HS-5 (cell line): ENCODE measurements around the gene MAPKBP1.
"Not testable (repeated sequence)": the region's sequence is repeated elsewhere in the genome, so short reads cannot be mapped to it uniquely, and the experiment has no call there.

Experiments
- DNase-seq: peaks from one replicate; pipeline ENCODE4 v3.0.0-alpha.2; 2012; ENCODE audit warnings: low read depth

Gene MAPKBP1

DNA sequence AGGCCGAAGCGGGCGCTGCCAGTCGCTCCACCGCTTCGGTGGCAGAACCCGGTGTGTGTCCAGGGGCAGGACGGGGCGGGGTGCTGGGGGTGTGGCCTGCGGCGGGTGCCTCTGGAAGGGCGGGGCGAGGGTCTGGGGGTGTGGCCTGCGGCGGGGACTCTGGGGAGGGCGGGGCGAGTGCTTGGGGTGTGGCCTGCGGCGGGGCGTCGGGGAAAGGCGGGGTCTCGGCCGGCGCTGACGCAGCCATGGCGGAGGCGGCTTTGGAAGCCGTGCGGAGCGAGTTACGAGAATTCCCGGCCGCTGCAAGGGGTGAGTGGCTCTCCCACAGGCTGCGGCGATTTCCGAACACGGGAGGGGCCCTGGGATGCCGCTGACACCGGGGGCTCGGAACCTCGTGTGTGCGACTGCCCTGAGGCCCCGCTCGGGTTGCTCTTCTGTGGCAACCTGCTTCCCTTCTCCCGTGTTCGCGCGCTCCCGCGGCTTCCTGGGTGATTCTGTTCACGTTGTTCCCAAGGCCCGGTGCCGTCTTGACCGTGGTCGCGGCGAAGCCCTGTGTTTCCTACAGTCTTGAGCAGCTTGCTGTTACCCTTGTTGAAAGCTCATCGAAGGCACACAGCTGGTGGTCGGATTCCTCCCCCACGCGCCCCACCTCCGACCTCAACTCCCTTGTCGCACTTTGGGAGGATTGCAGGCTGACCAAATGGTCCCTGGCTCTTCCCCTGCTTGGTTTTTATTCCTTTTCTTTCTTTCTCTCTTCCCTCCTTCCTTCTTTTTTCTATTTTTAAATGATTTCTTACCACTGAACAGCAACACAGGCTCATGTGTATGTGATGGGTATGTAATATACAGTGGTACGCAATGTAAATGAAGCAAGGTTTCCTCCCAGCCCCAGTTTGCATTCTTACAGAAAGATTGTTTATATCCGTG, 53.9 kb downstream of the MAPKBP1 start, which contains the start of gene JMJD7:
Gene JMJD7 (plus strand): TSS at position 213 of the 927 bp plus-strand sequence. CDS start 33 bp downstream, at position 246.
- DNase-seq, result peak; percentile 47

DNA sequence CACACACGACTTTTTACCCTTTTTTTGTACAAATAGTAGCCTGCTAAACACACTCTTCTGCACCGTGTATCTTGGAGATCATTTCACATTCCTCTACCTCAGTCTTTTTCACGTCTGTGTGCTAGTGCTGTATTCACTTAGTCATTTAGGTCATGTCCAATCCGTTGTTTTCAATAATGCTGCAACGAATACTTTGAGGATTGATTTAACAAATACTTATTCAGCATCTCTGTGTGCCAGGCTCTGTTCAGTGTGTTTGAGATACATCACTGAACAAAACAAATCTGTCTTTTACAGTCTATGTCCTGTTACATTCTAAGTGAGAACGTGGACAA, 54.5 kb downstream of the MAPKBP1 start:
- DNase-seq, result no peak

DNA sequence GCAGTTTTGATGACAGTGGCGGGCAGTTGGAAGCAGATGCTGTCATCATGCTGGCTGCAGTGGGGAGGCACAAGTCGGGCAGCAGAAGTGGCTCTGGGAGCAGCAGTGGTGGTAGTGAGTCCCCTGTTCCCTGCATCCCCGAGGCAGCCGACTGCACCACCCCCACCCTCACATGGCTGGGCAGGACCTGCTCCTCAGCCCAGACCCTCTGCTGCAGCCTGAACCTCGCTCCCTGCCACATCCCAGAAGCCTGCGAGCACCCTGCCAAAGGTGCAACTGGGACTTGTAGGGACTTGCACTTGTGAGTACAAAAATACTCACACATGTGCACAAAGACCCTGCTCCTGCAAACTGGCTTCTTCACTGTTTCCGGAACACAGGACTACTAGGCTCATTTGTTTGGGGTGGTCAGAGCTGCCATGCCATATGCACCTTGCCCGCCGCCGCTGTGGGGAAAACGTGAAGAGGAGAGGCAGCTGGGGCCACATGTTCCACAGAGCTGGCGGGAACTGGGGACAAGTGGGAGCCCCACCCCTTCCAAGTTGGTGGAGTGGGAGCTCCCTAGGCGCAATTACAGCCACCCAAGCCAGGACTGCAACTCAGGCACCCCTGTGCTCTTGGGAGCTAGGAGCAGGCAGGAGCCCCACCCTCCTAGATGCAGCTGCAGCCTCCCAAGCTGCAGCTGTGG, 55.8 kb downstream of the MAPKBP1 start:
- DNase-seq, result no peak

DNA sequence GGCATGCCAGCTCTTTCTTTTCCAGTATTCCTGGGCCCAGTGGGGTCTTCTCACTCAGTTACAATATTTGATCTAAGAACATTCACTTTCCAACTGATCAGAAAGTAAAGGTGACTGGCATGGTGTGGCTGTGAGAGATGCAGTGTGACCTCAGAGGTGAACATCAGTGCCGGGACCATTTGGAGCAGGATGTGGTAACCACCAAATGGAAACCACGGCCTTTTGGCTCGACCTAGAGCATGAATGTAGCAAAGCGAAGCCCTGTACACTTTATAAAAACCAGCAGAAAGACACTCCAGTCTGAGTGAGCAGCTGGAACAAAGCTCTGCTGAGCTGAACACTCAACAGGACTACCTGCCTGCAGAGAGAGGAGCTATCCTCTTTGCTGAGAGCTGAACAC, 57.0 kb downstream of the MAPKBP1 start:
- DNase-seq, result not testable (repeated sequence)

DNA sequence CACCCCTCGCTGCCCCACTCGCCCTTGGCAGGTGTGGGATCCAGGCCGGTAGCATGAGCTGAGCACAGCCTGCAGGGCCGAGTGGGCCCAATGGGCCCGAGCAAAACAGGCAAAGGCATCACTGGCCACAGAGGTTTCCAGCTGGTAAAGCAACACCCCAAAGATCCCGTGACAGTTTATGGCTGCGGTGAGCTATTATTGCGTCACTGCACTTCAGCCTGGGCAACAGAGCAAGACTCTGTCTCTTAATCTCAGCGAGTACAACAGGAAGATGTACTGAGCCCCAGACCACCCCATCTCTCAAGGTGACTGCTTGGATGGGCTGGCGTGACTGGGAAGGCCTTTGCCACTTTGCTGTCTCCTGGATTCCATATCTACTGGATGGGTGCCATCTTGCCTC, 57.9 kb downstream of the MAPKBP1 start:
- DNase-seq, result no peak

DNA sequence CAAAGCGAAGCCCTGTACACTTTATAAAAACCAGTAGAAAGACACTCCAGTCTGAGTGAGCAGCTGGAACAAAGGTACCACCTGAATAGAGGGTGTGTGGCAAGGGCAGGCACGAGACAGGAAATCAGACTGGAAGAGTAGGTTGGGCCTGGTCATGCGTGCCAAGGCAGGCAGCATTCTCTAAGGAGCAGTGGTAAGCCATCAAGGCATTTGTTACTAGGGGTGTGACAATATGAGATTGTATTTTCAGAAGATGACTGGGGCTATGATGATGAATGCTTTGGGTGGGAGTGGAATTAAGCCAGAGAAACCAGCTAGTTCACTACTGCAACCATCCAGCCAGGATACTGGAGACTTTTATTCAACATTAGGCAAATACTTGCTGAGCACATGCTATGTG, 58.6 kb downstream of the MAPKBP1 start:
- no peak for DNase-seq

DNA sequence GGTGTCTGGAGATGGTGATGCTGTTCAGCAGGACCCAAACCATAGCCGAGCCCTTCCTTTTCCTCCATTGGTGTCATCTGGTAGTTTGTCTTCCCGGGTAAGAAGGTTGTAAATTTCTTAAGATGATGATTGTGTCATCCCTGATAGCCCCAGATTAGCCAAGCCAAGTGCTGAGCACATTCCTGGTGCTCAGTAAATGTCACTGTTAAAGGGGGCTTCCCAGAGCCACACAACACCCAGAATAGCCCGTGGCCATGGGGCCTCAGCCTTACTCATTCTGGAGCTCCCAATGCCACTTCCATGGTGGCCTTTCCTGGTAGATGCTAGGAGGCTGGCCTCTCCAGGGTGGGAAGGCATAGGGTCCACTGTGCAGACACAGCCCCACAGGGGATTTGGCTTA, 59.8 kb downstream of the MAPKBP1 start:
- DNase-seq, result no peak

DNA sequence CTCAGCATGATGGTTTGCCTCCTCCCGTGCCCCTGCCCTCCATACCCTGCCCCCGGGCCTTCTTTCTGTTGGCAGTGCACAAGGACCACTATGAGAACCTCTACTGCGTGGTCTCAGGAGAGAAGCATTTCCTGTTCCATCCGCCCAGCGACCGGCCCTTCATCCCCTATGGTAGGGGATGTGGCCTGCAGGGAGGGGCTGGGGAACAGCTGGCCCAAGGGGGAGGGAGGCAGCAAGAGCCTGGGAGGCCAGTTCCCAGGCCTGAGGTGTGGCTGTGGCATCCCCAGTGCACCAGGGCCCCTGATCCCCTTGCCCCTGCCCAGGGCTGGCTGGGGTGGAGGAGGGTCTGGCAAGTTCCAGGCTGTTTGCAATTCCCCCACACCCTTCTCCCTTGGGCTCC, 61.8 kb downstream of the MAPKBP1 start:
- DNase-seq, result no peak

DNA sequence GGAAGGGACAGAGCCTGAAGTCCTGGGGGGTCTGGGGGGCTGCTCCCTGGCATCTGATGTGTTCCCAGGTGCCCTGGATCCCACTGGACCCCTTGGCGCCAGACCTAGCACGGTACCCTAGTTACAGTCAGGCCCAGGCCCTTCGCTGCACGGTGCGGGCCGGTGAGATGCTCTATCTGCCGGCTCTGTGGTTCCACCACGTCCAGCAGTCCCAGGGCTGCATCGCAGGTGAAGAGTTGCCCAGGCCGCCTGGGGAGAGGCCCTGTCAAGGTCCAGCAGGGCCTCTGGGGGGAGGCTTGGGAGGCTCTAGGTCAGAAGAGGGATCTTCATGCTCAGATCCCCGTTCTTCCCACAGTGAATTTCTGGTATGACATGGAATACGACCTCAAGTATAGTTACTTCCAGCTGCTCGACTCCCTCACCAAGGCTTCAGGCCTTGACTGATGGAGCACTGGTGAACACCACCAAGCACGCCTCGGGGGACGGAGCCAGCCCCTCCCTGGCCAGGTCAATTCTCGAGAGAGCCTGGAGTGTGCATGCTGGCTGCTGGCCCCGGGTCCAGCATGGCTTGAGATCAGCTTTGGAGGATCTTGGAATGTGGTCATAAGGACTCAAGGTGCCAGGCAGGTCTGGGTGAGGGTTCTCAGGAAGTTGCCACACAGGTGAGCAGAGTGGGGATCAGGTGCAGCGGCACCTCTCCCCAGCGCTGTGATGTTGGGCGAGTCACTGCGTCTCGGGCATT, 62.6 kb downstream of the MAPKBP1 start:
- DNase-seq, result no peak

DNA sequence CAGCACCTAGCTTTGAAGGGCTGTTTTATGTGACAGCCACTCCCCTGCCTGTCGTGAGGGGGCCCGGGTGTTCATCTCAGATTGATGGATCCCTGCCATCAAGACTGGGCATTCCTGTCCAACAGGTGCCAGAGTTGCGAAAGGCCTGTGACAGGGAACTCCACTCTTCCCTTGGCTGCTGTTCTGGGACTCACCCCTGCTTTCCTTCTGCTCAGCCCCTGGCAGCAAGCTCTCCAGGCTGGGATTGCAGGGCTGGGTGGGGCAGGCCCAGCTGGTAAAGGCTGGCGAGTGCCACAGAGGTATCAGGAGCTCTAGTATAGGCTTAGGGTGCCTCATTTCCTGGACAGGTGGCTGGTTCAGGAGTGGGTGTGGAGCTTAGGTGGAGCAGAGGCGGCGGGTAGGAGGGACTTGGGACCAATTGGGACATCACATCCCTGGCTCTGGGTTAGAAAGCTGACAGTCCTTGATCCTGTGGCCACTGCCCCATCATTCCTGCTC, 64.2 kb downstream of the MAPKBP1 start, which contains the start of gene PLA2G4B:
Gene PLA2G4B (plus strand): TSS at position 448 of the 498 bp plus-strand sequence. CDS start 67 bp downstream, outside the sequence.
- DNase-seq, result no peak

DNA sequence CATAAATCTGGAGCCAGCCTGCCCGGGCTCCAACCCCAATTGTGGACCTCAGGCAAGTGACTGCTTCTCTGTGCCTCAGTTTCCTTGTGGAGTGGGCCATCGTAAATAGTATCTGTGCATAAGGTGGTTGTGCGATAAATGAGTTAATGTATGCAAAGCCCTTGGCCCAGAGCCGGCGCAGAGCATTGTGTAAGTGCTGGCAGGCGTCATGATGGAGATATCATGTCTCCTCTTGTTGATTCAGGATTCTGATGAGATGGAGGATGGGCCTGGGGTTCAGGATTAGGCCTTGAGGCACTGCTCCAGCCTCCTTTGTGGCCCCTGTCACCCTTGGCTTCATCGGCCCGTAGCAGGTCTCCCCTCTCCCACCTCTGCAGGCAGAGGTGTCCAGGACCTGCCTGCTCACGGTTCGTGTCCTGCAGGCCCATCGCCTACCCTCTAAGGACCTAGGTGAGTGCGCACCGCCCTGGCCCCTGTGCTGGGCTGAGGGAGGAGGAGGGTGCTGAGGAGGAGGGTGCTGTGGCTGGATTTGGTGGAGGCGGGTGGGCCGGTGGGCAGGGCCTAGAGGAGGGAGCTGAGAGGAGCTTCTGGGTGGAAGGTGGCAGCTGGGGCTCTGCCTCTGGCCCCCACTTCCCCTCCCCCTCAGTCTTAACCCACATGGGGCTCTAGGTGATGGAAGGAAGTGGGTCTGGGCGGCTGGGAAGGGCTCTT, 65.7 kb downstream of the MAPKBP1 start:
- DNase-seq, result no peak

DNA sequence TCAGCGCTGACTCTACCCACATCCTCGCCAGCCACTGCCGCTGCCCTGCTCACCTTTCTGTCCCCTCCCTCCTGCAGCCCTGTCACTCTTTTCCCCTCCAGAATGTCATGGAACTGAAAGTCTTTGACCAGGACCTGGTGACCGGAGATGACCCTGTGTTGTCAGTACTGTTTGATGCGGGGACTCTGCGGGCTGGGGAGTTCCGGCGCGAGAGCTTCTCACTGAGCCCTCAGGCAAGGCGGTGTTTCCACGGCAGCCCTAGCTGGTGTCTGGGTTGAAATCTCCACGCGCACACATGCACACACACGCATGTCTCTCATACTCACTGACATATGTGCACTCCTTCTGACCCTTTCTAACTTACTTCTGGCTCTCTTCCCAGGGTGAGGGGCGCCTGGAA, 66.4 kb downstream of the MAPKBP1 start:
- DNase-seq, result no peak

DNA sequence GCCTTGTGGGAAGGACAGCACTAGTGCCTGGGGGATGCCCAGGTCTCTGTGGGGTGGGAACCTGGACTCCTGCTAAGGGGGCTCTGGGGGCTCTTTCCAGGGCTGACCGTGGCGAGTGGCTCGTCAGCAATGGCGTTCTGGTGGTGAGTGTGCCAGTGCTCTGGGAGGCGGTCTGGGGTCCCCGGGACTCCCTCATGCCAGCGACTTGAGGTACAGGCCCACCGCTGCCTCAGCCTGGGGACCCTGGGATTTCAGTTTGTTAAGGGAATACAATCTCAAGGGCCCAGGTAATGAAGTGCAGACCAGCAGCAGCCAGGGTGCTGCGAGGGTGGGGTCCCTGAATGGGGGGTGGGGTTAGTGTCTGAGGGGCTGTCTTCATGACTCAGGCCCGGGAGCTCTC, 66.8 kb downstream of the MAPKBP1 start:
- no peak for DNase-seq

DNA sequence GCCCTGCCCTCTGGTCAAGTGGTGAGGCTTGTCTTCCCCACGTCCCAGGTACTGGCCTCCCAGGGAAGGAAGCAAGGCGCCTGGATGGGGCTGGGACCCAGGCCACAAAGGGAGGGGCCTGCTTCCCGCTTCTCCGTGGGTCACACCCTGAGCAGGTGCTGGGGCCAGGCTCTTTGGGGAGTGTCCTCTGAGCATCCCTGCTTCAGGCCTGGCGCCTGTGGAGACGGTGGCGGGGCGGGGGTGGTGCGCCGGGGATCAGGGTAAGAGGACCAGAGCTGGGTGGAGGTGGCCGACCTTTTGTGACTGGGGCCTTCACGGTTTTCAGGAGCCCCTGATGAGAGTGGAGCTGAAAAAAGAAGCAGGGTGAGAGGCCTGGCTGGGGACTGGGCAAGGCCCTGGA, 67.9 kb downstream of the MAPKBP1 start:
- DNase-seq, result no peak

DNA sequence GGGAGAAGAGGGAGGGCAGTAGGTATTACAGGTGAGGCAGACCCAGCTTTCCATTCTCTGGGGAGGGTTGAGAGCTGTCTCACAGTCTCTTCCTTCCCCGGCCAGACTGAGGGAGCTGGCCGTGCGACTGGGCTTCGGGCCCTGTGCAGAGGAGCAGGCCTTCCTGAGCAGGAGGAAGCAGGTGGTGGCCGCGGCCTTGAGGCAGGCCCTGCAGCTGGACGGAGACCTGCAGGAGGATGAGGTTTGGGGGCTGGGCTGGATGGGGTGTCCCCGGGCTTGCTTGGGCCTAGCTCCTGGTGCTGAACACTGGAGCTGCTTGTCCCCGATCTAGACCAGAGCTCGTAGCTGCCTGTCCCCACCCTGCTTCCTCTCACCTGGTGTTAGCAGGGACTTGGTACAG, 69.3 kb downstream of the MAPKBP1 start:
- DNase-seq, result no peak

DNA sequence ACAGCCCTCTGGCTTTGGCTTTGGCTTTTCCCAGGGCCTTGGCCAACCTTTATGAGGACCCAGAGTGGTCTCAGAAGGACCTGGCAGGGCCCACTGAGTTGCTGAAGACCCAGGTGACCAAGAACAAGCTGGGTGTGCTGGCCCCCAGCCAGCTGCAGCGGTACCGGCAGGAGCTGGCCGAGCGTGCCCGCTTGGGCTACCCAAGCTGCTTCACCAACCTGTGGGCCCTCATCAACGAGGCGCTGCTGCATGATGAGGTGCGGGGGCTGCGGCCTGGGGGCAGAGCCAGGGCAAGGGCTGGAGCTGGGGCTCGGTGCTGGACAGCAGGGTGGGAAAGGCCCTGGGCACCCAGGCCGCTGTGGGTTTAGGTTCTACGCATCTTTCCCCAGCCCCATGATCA, 70.5 kb downstream of the MAPKBP1 start:
- no peak for DNase-seq

DNA sequence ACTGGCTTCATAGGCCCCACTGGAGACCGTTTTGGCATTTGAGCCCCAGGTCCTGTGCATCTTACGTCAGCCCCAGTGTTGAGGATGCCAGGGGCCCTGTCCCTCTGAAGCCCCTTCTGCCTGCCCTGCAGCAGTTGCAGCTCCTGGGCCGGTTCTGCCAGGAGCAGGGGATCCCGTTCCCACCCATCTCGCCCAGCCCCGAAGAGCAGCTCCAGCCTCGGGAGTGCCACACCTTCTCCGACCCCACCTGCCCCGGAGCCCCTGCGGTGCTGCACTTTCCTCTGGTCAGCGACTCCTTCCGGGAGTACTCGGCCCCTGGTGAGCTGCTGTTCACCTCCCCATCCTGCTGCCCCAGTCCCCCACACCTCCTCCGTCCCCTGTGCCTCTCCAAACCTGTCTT, 72.9 kb downstream of the MAPKBP1 start:
- DNase-seq, result no peak

DNA sequence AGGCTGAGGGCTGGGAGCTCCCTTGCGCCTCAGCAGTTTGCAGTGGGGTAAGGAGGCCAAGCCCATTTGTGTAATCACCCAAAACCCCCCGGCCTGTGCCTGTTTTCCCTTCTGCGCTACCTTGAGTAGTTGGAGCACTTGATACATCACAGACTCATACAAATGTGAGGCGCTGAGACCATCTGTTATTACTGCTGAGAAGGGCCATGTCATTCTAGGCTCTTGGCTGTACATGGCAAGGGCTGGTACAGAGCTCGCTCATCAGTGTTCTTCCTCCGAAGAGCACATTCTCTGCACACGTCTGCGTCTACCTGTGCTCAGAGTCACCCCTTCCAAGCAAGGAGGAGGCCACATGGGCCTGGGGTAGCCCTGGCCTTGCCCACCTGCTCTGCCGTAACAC, 73.7 kb downstream of the MAPKBP1 start:
- DNase-seq, result no peak

DNA sequence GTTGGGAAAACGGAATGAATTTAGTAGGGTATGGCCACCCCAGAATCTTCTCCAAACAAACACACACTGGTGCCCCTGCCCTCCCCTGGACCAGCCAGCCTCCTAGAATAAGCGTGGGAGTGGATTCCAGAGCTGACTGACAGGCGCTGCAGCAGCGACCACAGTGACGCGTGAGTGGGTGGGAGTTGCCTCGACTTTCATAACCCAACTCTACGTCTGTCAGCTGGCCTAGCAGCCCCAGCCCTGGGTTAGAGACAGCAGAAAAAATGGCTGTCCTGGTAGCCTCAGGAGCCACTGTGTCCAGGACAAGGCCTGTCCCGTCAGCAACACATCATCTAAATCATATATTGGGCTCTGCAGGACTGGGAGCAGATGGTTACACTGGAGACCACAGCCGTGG, 74.3 kb downstream of the MAPKBP1 start:
- DNase-seq, result no peak

DNA sequence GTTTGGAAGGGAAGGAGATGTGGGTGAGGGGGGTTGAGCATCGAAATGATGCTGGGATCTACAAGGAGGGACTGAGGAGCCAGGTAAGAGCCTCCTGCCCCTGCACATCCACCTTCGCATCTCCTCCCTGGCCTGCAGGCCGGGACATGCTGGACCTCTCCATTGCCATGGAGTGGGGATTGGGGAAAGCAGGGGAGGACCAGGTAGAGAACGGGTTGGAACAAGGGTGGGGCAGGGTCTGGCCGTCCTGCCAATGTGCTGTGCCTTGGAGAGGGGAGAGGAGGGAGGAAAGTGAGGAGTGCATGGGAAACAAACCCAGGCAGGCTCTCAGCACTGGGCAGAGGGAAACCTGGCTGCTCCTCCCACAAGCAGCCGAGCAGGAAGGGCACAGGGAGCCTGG, 74.9 kb downstream of the MAPKBP1 start:
- DNase-seq, result no peak

DNA sequence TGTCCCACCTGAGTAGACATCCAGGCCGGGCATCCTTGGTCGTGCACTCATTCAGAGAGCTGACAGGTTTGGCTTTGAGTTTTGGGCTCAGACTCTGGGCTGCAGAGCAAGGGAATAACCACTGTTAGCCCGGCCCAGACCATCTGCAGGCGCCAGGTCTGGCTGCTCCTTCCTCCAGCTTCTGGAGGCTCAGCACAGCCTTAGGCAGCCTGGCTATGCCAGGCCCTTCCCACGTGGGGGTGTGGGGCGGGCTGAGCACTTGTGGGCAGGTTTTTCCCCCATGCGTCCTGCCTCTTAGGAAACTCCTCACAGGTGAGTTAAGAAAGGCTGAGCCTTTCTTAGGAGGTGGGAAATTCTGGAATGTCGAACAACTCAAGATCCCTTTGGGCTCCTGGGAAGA, 75.6 kb downstream of the MAPKBP1 start:
- no peak for DNase-seq
